Measurements from ENCODE around the gene STRN4. TPM values are rescaled to one million over a fixed set of nuclear protein-coding genes. Genes with fewer than 3 reads are reported as not detected.

Gene STRN4
- polyA plus RNA-seq, 1 of the 3 experiments (the other 2 are of a cell fraction): 92.8 TPM

- TF ChIP-seq TAF1 (IDR thresholded peaks at IDR 0.05; ENCODE audit: borderline replicate concordance, low read depth, low read length): peak; percentile 100
- TF ChIP-seq CHD2 (IDR thresholded peaks at IDR 0.05; ENCODE audit: low read length, partially characterized antibody): peak; percentile 63
Observed at GRCh38 chr19:46788262-46788967, 42.2 kb upstream of the STRN4 start, which contains the start of gene SLC1A5 (continued).

GRCh38 chr19:46787331-46788261 lies 41.3 kb upstream of the STRN4 start:
- ChIA-PET POLR2A (interaction anchor here (0.6 to 1.5 kb wide), 4 partner anchors 40 to 53 kb away, joined by 3 to 6 read pairs (median 4); no protein-coding TSS in a partner anchor), CTCF (interaction anchor here (1.0 to 2.3 kb wide), 10 partner anchors 21 to 53 kb away, joined by 3 to 16 read pairs (median 4); no protein-coding TSS in a partner anchor)
- Histone ChIP-seq H2AFZ (ENCODE audit: low read depth) (no peak overlapping the region), H3K9ac (peak overlapping the region; percentile 91), H3K27me3 (ENCODE audit: insufficient read depth) (no peaks in the 10 kb centered on the region), H3K79me2 (ENCODE audit: insufficient read depth) (peaks cover 58% of the 10 kb centered on the region), H3K27ac (ENCODE audit: low read depth in 2 of 2, low read length in 1 of 2) (peak overlapping the region; percentile 87 to 92), H3F3A (replicated peaks; ENCODE audit: insufficient read depth) (peaks cover 26% of the 10 kb centered on the region), H3K4me2 (peak overlapping the region; percentile 98), H3K9me3 (no peaks in the 10 kb centered on the region), H3K4me3 (ENCODE audit: low read depth in 2 of 2, low read length in 1 of 2) (peak overlapping the region; percentile 62 to 95), H3K4me1 (ENCODE audit: control insufficient read depth in 1 of 2, insufficient read depth in 2 of 2, low read depth in 1 of 2, low read length in 1 of 2) (peaks cover 18 to 36% of the 10 kb centered on the region in 2 experiments; a peak in 3 of 4 replicates), H3K36me3 (replicated peaks in 1 of 2; ENCODE audit: control insufficient read depth in 1 of 2, insufficient read depth in 2 of 2, low read length in 1 of 2) (peaks cover 3 to 15% of the 10 kb centered on the region in 2 experiments), H3K9me2 (no peaks in the 10 kb centered on the region), H4K20me1 (ENCODE audit: insufficient read depth) (peaks cover 9% of the 10 kb centered on the region; the same call in 1 of the 2 replicates)
- 0% methylated on average over 20 of the region's 80 CpGs for WGBS (ENCODE audit: low lambda C conversion rate)
- peak; percentile 74 for DNase-seq
- no peak for TF ChIP-seq GABPA (IDR thresholded peaks at IDR 0.05; ENCODE audit: low read depth)
- TF ChIP-seq REST (IDR thresholded peaks at IDR 0.05; ENCODE audit: low read depth, low read length): no peak
- peak; percentile 5; the same call in 1 of the 2 replicates for TF ChIP-seq TCF12 (IDR thresholded peaks at IDR 0.05)
- TF ChIP-seq RFX5 (IDR thresholded peaks at IDR 0.05; ENCODE audit: low read length): no peak
- no peak for TF ChIP-seq FOXM1 (IDR thresholded peaks at IDR 0.05; ENCODE audit: low read depth)
- no peak for TF ChIP-seq MEF2A (IDR thresholded peaks at IDR 0.05; ENCODE audit: borderline replicate concordance, low read depth)
- no peak for TF ChIP-seq POLR2AphosphoS5 (IDR thresholded peaks at IDR 0.05; ENCODE audit: low read depth, low read length)
- TF ChIP-seq GATA2 (CRISPR knock-in tag; IDR thresholded peaks at IDR 0.05): no peak
- no peak for TF ChIP-seq IRF3 (IDR thresholded peaks at IDR 0.05; ENCODE audit: low read depth, low read length)
- TF ChIP-seq ZBTB33 (IDR thresholded peaks at IDR 0.05; ENCODE audit: borderline replicate concordance, low read depth): no peak
- TF ChIP-seq NFIC (IDR thresholded peaks at IDR 0.05; ENCODE audit: borderline replicate concordance): no peak
- TF ChIP-seq EZH2phosphoT487 (IDR thresholded peaks at IDR 0.05; ENCODE audit: borderline replicate concordance, low read depth): no peak
- TF ChIP-seq USF1 (IDR thresholded peaks at IDR 0.05; ENCODE audit: borderline replicate concordance, low read depth): peak; percentile 89
- TF ChIP-seq EP300 (IDR thresholded peaks at IDR 0.05; ENCODE audit: borderline replicate concordance in 1 of 2, low read depth in 1 of 2, low read length in 1 of 2): no peak
- no peak for TF ChIP-seq RXRA (IDR thresholded peaks at IDR 0.05; ENCODE audit: borderline replicate concordance, low read depth)
- TF ChIP-seq CHD2 (IDR thresholded peaks at IDR 0.05; ENCODE audit: low read length, partially characterized antibody): no peak
- no peak for TF ChIP-seq SMC3 (IDR thresholded peaks at IDR 0.05; ENCODE audit: low read depth, low read length)
- TF ChIP-seq TAF1 (IDR thresholded peaks at IDR 0.05; ENCODE audit: borderline replicate concordance, low read depth, low read length): peak; percentile 56; the same call in 1 of the 2 replicates
- TF ChIP-seq NRF1 (IDR thresholded peaks at IDR 0.05; ENCODE audit: low read depth, low read length): no peak
- TF ChIP-seq SIN3A (IDR thresholded peaks at IDR 0.05; ENCODE audit: borderline replicate concordance, low read depth, low read length): peak; percentile 47; the same call in 1 of the 2 replicates
